Gastroesophageal sphincter (tissue), 2 donors: ENCODE data around the gene ZNF451.

Experiments used
- EP300 ChIP-seq: sonication (generic); formaldehyde crosslinking; IDR thresholded peaks from one replicate; pipeline ENCODE4 v1.6.1; 2017; ENCODE audit warnings: antibody characterized with exemption, mild to moderate bottlenecking
- POLR2A ChIP-seq, 2 donors: fragments of 450-650 bp; IDR thresholded peaks; one replicate each; pipeline ENCODE4 v1.6.1; 2017; ENCODE audit warnings: antibody characterized with exemption in 2 of 2, mild to moderate bottlenecking in 2 of 2, moderate library complexity in 1 of 2

DNA sequence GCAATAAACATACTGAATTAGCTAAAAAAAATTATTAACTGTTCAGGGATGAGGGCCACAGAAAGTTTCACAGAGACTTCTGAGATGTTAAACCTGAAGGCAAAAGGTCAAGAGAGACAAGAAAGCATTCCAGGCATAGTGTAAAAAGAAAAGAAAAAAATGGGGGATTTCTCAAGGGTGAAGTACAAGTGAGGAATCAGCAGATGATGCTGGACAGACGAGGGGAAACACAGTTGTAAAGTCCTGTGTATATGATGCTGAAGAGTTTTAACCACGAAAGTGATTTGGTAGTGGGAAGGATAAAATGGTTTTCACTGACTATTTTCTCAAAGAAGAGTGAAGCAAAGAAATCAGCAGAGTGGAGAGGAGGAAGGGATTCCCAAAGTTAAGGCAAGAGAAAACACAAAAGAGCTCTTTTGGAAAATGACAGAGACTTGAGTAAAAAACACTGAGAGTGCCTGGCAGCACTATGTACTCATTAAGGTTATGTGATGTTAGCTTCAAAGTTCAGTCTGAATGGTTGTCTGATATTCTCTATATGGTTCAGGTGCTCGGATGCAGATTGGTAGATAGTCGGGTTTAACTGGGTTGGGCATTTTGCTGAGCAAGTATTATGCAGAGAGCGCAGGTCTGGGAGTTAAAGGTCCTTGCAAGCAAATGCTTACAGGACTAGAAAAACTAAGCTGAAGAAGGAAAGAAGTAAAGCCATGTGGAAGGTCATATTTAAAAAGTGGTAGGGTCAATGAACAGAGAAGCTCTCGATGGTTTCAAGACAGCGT lies 115.8 kb downstream of the ZNF451 start:
- TF ChIP-seq EP300 (no peak), POLR2A (IDR thresholded peaks at IDR 0.05) (no peak)
